Aorta (tissue), 5 donors: ENCODE measurements around the gene PLBD1. TPM values are rescaled to one million over a fixed set of nuclear protein-coding genes. Genes with fewer than 3 reads are reported as not detected.

Experiments
- ATAC-seq: fragments of 200-7000 bp; cut with Tn5 transposase; one replicate; pipeline ENCODE4 v1.9.1; 2022; ENCODE audit warnings: moderate library complexity; ENCODE audit not compliant: low FRiP score
- DNase-seq, 2 donors: peaks; one replicate each; pipeline ENCODE4 v3.0.0-alpha.2; 2020
- H3K27ac ChIP-seq, 2 donors: one replicate each; pipeline ENCODE4 v1.5.1; 2013; ENCODE audit warnings: low read length in 2 of 2, mild to moderate bottlenecking in 2 of 2, moderate library complexity in 2 of 2, control low read depth in 1 of 2, inconsistent platforms in 1 of 2, low read depth in 1 of 2
- H3K27me3 ChIP-seq, 2 donors: one replicate each; pipeline ENCODE4 v1.6.1; 2013; ENCODE audit warnings: control low read depth in 1 of 2, low read length in 1 of 2, mild to moderate bottlenecking in 1 of 2, moderate library complexity in 1 of 2; ENCODE audit not compliant: insufficient read depth in 2 of 2, control insufficient read depth in 1 of 2
- H3K36me3 ChIP-seq, 2 donors: one replicate each; pipeline ENCODE4 v1.6.1; 2013; ENCODE audit warnings: control low read depth in 1 of 2, low read length in 1 of 2, mild to moderate bottlenecking in 1 of 2; ENCODE audit not compliant: insufficient read depth in 2 of 2, control insufficient read depth in 1 of 2
- H3K4me1 ChIP-seq, 2 donors: one replicate each; pipeline ENCODE4 v1.6.1; 2013; ENCODE audit warnings: low read length in 2 of 2, control low read depth in 1 of 2, mild to moderate bottlenecking in 1 of 2, moderate library complexity in 1 of 2; ENCODE audit not compliant: insufficient read depth in 2 of 2, control insufficient read depth in 1 of 2
- H3K4me3 ChIP-seq, 2 donors: one replicate each; pipeline ENCODE4 v1.5.1; 2013; ENCODE audit warnings: low read length in 2 of 2, control low read depth in 1 of 2, mild to moderate bottlenecking in 1 of 2
- H3K9me3 ChIP-seq: one replicate; pipeline ENCODE4 v1.6.1; 2013; ENCODE audit warnings: mild to moderate bottlenecking, low read length; ENCODE audit not compliant: control insufficient read depth
- WGBS, 2 donors: extraction: QIAGEN DNeasy Blood & Tissue Kit; methylation state at CpG; one replicate each; pipeline ENCODE4 v1.1.7; 2013; 5-methylcytosine and 5-hydroxymethylcytosine counted together
- intact Hi-C, 2 donors: fragments of 100-400 bp; cut with DNase I; formaldehyde crosslinking; loops; one replicate each; pipeline versions ENCODE4 v1.14.2 to v1.15.0; 2022
- polyA plus RNA-seq, 2 donors: library from polyadenylated mRNA; stranded (reverse); fragments of 200-250 nt; gene quantifications; one replicate each; pipeline ENCODE4 v1.2.3, GENCODE V29; 2013
- total RNA-seq, 2 donors: library from RNA; stranded (reverse); fragmentation: NEBNext Ultra II Directional; extraction: Animal tissue kit (Norgen Biotek cat#: 25700); gene quantifications; one replicate each; pipeline ENCODE4 v1.2.1, GENCODE V29; 2021
- donor health status: healthy with polysubstance abuse.
- donor health status: Bipolar disorder and iron deficiency.
- donor health status: DM: no; HTN: no; CAD: no.
- donor health status: DM: no; HTN: no; CAD: no.
- donor health status: DM: yes; HTN: yes; CAD: no.

The PLBD1 gene
- total and polyA plus RNA-seq, 4 donors = 3.0 to 24.8 (median 8.9) TPM

GRCh38 chr12:14601692-14602478, 34.2 kb upstream of the PLBD1 start:
- DNase-seq (no peak), ATAC-seq (no peak)
- Histone ChIP-seq H3K4me1 (no peaks in the 10 kb centered on the region), H3K9me3 (peaks cover 1% of the 10 kb centered on the region), H3K4me3 (no peak overlapping the region), H3K27ac (no peak overlapping the region), H3K36me3 (no peaks in the 10 kb centered on the region), H3K27me3 (no peaks in the 10 kb centered on the region)
- 60 to 72% methylated on average over 4 of the region's 4 CpGs for WGBS, 2 donors
- intact Hi-C loops = no loop called here

- H3K36me3 ChIP-seq = no peaks in the 10 kb centered on the region
- H3K9me3 ChIP-seq = peaks cover 1% of the 10 kb centered on the region
- no peaks in the 10 kb centered on the region for H3K4me1 ChIP-seq
- 88 to 91% methylated on average over 3 of the region's 3 CpGs for WGBS, 2 donors
- intact Hi-C loops = no loop called here
- DNase-seq = no peak
- H3K27ac ChIP-seq = no peak overlapping the region
- ATAC-seq = no peak
- no peak overlapping the region for H3K4me3 ChIP-seq
- H3K27me3 ChIP-seq = no peaks in the 10 kb centered on the region
These were observed 29.8 kb upstream of the PLBD1 start for GRCh38 chr12:14597480-14597879.

- no peak overlapping the region for H3K4me3 ChIP-seq
- no peaks in the 10 kb centered on the region for H3K4me1 ChIP-seq
- no peak overlapping the region for H3K27ac ChIP-seq
- DNase-seq = no peak
- H3K27me3 ChIP-seq = no peaks in the 10 kb centered on the region
- ATAC-seq = no peak
- WGBS, 2 donors = 9 to 18% methylated on average over 1 of the region's 1 CpG
- H3K36me3 ChIP-seq = no peaks in the 10 kb centered on the region
- no peaks in the 10 kb centered on the region for H3K9me3 ChIP-seq
- intact Hi-C loops = no loop called here
These were observed 24.0 kb upstream of the PLBD1 start for GRCh38 chr12:14591719-14592118.

- H3K4me3 ChIP-seq = no peak overlapping the region
- DNase-seq = no peak
- H3K27me3 ChIP-seq = no peaks in the 10 kb centered on the region
- no peaks in the 10 kb centered on the region for H3K4me1 ChIP-seq
- 89 to 92% methylated on average over 18 of the region's 18 CpGs for WGBS, 2 donors
- intact Hi-C loops = no loop called here
- ATAC-seq = peak; percentile 33
- H3K27ac ChIP-seq = no peak overlapping the region
- no peaks in the 10 kb centered on the region for H3K36me3 ChIP-seq
- H3K9me3 ChIP-seq = no peaks in the 10 kb centered on the region
These were observed 21.7 kb upstream of the PLBD1 start for GRCh38 chr12:14589169-14590004.

GRCh38 chr12:14588571-14588970, 20.9 kb upstream of the PLBD1 start:
- WGBS, 2 donors = 89 to 91% methylated on average over 3 of the region's 3 CpGs
- no peak for DNase-seq
- Histone ChIP-seq H3K4me1 (no peaks in the 10 kb centered on the region), H3K27ac (no peak overlapping the region), H3K27me3 (no peaks in the 10 kb centered on the region), H3K36me3 (no peaks in the 10 kb centered on the region), H3K4me3 (no peak overlapping the region), H3K9me3 (no peaks in the 10 kb centered on the region)
- no peak for ATAC-seq
- intact Hi-C loops = no loop called here

- H3K27me3 ChIP-seq = no peaks in the 10 kb centered on the region
- H3K4me1 ChIP-seq = no peaks in the 10 kb centered on the region
- H3K36me3 ChIP-seq = no peaks in the 10 kb centered on the region
- no peak for ATAC-seq
- H3K27ac ChIP-seq = no peak overlapping the region
- intact Hi-C loops = no loop called here
- 96% methylated on average over 8 of the region's 8 CpGs for WGBS, 2 donors
- H3K4me3 ChIP-seq = no peak overlapping the region
- no peak for DNase-seq
- H3K9me3 ChIP-seq = no peaks in the 10 kb centered on the region
These were observed 11.0 kb upstream of the PLBD1 start for GRCh38 chr12:14578646-14579045.

GRCh38 chr12:14577344-14577743, 9.7 kb upstream of the PLBD1 start:
- DNase-seq (no peak), ATAC-seq (no peak)
- no peak overlapping the region for H3K27ac ChIP-seq
- 87 to 89% methylated on average over 1 of the region's 1 CpG for WGBS, 2 donors
- intact Hi-C loops = no loop called here
- no peaks in the 10 kb centered on the region for H3K36me3 ChIP-seq
- H3K4me1 ChIP-seq = no peaks in the 10 kb centered on the region
- H3K4me3 ChIP-seq = no peak overlapping the region
- H3K27me3 ChIP-seq = no peaks in the 10 kb centered on the region
- H3K9me3 ChIP-seq = no peaks in the 10 kb centered on the region

- H3K36me3 ChIP-seq = no peaks in the 10 kb centered on the region
- H3K4me3 ChIP-seq = no peak overlapping the region
- ATAC-seq (no peak), DNase-seq (no peak)
- H3K9me3 ChIP-seq = no peaks in the 10 kb centered on the region
- intact Hi-C loops = no loop called here
- no peak overlapping the region for H3K27ac ChIP-seq
- H3K27me3 ChIP-seq = no peaks in the 10 kb centered on the region
- 80% methylated on average over 8 of the region's 8 CpGs for WGBS, 2 donors
- no peaks in the 10 kb centered on the region for H3K4me1 ChIP-seq
These were observed 9.2 kb upstream of the PLBD1 start for GRCh38 chr12:14576896-14577295.

- ATAC-seq = no peak
- Histone ChIP-seq H3K4me1 (no peaks in the 10 kb centered on the region), H3K27me3 (no peaks in the 10 kb centered on the region), H3K4me3 (no peak overlapping the region), H3K27ac (no peak overlapping the region), H3K36me3 (no peaks in the 10 kb centered on the region), H3K9me3 (no peaks in the 10 kb centered on the region)
- no peak for DNase-seq
- WGBS, 2 donors = 100% methylated on average over 1 of the region's 1 CpG
- intact Hi-C loops = no loop called here
These were observed 7.9 kb upstream of the PLBD1 start for GRCh38 chr12:14575585-14575984.
